NCI-H146 (cell line): ENCODE measurements around the gene RNU1-4.
"Not testable (repeated sequence)": the region's sequence is repeated elsewhere in the genome, so short reads cannot be mapped to it uniquely, and the experiment has no call there.

Source experiments
- DNase-seq: peaks from one replicate; lab custom pipeline; 2025; lab: John Stamatoyannopoulos, UW

RNU1-4 gene

DNA sequence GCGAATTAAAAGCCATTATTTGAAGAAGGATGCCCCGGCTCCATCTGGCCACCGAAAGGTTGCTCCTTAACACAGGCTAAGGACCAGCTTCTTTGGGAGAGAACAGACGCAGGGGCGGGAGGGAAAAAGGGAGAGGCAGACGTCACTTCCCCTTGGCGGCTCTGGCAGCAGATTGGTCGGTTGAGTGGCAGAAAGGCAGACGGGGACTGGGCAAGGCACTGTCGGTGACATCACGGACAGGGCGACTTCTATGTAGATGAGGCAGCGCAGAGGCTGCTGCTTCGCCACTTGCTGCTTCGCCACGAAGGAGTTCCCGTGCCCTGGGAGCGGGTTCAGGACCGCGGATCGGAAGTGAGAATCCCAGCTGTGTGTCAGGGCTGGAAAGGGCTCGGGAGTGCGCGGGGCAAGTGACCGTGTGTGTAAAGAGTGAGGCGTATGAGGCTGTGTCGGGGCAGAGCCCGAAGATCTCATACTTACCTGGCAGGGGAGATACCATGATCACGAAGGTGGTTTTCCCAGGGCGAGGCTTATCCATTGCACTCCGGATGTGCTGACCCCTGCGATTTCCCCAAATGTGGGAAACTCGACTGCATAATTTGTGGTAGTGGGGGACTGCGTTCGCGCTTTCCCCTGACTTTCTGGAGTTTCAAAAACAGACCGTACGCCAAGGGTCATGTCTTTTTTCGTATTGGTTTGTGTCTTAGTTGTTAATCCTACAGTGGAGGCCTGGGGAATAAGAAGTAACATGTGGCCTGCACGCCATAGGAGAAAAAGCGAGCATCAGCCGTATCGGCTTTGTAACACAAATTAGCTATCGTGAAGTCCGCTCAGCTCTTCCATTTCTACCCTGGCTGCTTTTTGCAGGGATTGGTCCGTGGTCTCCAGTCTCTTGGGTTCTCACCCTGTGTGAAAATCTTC is at the start of gene RNU1-4:
Gene RNU1-4, plus strand, starts transcription at position 470 of the 918 bp plus-strand sequence.
- not testable (repeated sequence) for DNase-seq

DNA sequence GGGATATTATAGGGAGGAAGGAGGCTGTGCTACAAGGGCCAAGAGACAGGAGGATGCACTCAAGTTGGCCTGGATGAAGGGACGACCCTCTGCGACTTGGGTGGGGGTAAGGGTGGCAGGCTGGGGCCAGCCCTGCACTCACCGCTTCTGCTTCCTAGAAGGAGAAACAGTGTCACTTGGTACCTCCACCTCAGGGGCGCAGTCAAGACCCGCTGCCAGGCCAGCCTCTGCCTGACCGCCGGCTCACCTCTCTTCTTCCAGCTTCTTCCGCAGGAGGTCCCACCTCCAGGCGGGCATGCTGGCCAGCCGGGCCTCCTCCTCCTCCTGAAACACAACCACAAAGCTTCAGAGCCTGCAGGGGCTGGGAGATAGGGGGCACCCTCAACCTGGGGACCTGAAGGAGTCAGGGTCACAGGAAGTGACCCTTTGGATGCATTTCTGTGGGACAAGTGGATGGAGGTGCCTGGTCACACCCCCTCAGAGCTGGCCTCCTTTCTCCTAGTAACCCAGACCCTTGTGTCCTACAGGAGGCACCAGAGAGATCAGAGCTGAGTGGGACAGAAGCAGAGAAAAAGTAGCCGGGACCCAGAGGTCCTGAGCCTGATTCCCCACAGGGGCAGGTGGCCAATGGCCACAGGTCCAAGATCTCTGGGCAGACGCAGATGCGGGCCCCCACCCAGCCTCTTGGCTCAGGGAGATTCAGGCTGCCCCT is 49.2 kb upstream of the RNU1-4 start:
- not testable (repeated sequence) for DNase-seq

DNA sequence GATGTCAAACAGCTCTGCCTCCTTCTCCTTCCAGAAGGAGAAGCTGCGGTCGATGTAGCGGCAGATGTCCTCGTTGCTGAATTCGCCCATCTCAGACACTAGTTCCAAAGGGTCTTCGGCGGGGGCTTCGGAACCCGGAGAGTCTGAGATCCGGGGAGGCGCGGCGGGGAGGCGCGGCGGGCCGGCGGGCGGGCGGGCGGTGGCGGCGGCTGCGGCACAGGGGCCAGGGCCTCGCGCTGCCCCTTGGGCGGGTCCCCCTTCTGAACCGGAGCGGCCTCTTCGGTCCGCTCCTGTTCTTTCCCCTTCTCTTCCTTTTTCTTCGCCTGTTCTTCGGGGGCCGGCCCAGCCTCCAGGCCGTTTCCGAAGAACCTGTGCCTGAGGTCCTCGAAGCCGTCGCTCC is 48.0 kb upstream of the RNU1-4 start:
- DNase-seq = not testable (repeated sequence)

DNA sequence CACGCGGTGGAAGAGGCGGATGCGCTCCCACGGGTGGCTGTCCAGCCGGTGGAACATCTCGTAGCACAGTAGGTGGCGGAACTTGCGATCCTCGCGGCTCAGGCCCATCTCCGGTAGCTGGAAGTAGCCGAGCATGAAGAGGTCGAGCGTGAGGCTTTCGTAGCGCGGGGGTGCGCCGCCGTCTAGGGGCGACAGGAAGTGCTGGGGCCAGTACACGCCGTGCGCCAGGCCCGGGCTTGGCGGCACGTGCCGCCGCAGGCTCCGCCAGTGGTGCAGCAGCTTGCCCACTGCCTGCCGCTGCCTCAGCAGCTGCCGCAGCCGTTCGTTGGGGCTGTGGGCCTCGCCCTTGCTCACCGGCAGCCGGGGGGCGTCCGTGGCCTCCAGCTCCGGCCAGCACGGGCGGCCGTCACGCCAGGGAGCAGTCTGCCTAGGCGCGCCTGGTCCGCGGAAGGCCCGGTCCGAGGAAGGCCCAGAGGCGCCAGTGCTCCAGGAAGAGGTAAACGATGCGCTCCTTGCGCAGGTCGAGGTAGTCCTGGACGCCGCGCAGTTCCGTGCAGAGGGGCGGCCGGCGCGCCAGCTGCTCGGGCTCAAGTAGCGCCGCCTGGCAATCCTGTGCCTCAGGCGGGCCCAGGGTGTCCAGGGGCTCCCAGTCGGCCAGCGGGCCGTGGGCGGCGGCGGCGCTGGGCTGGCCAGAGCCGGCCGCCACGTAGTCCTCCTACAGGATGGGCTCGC is 47.4 kb upstream of the RNU1-4 start:
- DNase-seq = not testable (repeated sequence)

DNA sequence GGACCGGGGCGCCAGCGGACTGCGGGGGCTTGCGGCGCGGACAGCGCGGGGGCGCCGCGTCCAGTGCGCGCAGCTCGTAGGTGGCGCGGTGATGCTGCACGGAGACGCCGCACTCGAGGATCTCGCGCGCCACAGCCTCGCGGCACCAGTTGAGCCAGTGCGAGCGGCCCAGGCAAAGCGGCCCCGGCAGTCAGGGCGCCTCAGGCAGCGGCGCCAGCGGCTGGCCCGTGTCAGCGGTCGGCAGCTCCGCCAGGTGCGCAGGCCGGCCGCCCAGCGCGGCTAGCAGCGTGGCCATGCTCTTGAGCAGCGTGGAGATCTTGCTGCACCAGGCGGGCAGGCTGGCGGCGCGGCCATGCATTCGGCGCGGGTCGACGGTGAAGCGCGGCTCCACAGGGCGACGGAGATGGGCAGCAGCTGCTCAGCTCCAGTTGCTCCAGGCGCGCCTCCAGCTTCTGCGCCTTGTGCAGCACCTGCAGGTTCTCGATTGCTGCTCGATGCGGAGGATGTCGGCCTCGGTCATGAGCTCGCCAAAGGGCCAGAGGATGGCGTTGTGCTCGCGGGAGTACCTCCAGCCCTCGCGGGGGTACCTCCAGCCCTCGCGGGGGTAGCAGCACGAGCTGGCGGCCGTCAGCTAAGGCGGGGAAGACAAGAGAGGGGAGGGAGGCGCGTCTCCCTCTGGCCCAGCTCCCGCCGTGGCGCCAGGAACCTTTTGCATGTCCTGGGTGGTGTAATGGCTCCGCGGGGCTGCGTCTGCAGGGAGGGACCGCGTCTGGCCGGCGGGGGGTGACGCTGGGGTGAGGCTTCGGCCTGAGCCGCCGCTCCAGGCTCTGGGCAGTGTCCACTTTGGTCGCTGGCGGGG is 46.6 kb upstream of the RNU1-4 start:
- DNase-seq = not testable (repeated sequence)

DNA sequence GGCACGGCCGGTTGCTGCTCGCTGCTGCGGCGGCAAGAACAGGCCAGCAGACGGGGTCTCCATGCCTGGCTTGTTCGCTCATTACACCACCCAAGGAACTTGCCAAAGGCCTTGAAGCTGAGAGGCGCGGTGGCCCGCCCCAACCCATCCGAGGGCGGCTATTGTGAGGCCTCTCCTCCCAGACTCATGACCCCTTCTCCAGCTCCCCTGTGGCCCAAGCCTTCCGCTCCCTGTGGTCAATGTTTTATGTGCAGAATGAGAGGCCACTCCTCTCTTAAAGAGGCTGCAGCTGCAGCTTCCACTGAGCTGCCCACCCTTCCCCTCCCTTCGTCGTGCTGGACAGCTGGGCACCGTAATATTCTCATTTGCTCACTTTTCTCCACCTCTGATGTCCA is 46.0 kb upstream of the RNU1-4 start:
- DNase-seq = not testable (repeated sequence)

DNA sequence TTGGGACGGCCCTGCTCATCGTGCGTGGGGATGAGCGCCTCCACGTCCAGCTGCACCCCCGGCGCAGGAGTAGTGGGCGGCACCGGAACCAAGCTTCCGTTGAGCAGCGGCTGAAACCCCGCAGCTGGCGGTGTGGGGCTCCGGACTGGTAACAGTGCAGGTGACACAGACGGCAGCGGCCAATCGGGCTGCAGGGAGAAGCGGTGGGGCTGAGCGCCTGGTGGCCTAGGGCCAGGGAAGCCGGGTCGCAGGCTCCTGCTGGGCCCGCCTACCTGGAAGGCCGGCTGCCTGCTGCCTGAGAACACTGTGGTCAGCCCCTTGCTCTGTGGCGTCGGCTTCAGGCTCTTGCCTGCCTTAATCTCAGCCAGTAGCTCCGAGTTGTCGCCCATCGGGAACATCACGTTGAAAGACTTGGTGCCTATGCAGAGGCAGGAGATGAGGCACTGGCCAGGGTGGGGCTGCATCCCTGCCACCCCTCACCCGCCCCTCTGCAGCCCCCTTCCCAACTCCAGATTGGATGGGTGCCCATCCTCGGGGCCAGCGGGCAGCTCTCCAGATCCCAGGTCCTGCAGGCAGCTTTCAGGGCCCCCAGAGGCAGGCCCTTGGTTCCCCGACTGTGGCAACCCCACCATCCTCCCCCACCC is 43.7 kb upstream of the RNU1-4 start:
- DNase-seq = not testable (repeated sequence)

DNA sequence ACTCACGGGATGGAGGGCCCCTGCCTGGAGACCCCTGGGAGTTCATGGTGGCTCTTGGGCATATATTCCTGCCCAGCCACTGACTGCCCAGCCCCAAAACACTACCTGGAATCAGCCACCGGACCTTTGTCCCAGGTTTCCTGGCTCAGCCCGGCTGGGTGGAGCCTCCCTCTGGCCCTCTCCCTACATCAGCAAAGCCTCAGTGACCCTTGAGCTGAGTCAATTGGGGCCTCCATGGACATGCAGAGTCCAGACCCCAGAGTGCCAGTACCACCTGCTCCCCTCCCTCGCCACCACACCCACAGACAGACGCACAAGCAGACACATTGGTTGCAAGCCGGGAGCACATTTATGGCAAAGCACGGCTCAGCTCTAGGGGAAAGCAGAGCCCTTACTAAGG is 43.2 kb upstream of the RNU1-4 start:
- not testable (repeated sequence) for DNase-seq

DNA sequence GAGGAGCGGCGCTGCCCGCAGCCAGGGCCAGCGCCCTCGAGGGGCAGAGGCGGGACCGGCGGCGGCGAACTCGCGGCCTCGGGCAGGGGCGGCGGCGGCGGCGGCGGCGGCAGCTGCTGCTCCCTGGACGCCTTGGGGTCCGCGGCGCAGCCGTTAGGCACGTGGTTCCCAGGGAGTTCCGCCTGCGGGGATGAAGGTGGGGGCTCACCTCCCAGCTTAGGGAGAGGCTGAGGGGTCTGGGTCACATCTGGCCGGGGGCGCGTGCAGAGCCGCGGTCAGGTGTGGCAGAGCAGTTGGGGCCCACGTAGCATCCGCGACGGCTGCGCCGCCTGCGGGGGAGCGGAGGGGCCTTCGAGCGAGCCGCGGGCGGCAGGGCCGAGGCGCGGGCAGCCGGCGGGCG is 40.9 kb upstream of the RNU1-4 start:
- not testable (repeated sequence) for DNase-seq

DNA sequence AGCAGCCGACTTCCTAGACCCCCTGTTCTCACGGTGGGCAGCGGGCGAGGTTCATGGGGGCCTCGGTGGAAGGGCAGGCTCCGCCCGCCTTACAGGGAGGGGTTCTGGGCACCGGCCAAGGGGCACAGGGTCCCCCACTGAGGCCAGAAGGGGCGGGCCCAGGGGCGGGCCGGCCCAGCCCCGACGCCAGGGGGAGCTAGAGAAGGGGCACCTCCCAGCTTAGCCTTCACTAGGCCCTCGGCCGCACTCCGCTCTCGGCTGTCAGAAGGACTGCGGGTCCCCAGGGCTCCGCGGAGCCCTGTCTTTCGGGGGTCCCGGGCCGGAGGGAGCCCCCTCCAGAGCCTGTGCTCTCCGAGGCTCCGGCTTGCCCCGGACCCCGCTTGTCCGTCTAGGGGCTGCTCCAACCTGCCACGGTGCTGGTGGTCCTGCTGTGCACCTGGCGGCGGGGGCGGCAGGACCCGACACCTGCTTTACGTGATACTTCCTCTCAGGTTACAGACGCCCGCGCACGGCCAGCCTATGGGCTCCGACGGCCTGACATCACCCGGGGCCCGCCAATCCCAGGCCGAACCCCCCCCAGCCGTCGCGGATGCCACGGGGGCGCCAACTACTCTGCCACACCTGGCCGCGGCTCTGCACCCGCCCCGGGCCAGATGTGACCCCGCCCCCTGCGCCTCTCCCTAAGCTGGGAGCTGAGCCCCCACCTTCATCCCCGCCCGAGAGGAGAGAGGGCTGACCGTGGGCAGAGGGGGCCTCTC is 40.0 kb upstream of the RNU1-4 start:
- not testable (repeated sequence) for DNase-seq

DNA sequence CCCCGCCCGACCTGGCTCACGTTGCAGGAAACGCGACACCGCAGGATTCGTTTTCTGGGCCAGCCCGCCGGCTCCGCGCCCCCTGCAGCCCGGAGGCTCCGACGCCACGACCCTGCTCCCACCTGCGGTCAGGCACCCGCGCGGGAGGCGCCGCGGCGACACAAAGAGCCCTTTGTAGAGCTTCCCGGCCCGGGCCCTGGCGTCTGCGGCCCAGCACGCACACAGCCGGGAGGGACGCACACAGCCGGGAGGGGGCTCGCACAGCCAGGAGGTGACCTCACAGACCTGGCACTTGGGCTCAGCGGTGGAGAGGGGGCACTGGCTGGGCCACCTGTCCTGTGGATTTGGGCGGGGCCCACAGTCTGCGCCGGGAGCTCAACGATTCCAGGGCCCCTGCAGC is 39.1 kb upstream of the RNU1-4 start:
- not testable (repeated sequence) for DNase-seq

DNA sequence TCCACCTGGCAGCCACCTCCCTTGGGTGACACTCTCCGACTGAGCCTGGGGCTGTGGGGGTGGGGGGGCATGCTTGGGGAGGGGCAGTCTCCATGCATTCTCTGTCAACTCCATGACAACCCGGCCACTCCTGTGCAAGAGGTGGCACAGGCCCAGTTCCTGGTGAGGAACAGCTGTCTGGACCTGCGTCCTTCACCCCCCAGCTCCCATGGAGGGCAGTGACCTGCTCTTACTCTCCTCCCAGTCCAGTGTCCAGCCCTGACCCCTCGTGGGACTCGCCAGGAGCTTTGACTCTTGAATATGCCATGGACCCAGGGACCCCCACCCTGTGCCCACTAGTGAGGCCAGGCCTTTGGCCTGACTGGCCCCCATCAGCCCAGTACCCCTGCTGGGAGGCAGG is 38.0 kb upstream of the RNU1-4 start:
- DNase-seq = not testable (repeated sequence)

DNA sequence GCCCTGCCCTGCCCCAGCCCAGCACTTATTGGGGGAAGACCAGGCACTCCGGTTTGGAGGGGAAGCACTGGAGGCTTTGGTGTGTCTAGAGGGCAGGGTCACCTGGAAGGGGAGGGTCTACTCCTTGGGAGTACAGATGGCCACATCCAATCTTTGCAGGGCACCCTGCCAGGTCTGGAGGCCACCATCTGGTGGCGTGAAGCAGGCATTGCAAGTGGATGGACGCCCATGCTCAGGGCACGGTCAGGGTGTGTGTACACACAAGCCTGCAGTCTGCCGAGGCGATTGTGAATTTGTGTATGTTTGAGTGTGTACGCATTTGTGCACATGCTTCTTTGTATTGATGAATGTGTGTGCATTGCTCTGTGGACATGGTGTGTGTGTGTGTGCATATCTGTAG is 37.2 kb upstream of the RNU1-4 start:
- DNase-seq = not testable (repeated sequence)

DNA sequence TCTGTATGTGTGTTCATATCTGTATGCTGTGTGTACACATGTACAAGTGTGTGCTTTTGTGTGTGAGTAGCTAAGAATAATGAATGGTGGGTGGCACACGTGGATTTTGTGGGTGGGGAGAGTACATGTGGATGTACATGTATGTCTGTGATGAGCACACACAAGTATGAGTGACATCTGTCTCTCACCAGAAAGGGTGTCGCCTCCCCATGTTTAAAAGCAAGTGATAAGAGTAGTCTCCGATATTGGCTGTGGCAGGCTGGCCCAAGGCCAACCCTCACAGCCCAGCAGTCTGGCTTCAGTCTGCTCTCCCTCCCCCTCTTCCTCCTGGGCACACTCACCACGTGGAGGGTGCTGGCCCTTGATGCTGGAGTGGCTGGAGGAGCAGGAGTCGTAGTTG is 36.7 kb upstream of the RNU1-4 start:
- DNase-seq = not testable (repeated sequence)

DNA sequence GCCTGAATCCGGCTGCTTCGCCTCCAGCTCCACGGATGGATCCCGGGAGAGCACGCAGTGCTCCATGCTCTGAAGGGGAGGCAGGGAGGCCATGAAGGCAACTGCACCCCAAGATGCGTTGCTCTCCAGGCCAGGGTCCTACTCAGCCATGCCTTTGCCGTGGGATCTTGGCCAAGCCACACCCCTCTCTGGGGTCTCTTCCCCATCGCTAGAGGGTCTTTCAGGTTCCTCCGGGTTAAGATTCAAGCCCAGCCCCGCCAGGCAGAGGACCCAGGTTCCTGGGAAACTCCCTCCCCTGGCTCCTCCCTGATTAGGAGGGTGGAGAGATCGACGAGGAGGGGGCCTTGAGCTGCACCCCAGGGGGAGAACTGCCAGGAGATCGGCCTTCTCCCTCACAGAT is 36.2 kb upstream of the RNU1-4 start:
- not testable (repeated sequence) for DNase-seq

DNA sequence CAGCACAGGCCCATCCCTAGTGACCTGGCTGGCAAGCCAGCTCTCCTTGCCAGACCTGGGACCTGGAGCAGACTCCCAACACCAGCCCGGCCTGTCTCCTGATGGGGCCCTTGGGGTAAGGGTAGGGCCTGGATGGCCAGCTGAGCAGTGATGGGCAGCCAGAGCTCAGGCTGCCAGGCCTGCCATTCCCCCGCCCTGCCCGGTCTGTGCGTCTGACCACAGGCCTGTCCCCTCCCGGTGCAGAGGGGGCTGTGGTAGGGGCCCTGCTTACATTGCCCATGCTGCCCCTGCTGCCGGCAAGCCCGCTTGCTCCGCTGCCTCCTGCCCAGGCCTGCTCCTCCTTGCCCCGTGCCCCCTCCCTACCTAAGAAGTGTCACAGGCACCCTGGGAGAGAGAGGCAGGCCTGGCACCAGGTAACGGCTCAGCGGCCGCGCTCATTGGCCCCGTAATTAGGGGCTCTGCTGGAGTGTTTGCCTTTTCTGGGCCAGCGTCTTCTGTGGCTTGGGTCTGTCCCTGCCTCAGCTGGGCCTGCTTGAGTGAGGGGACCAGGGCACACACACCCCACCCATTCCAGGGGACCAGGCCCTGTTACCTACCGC is 35.7 kb upstream of the RNU1-4 start:
- DNase-seq = not testable (repeated sequence)

DNA sequence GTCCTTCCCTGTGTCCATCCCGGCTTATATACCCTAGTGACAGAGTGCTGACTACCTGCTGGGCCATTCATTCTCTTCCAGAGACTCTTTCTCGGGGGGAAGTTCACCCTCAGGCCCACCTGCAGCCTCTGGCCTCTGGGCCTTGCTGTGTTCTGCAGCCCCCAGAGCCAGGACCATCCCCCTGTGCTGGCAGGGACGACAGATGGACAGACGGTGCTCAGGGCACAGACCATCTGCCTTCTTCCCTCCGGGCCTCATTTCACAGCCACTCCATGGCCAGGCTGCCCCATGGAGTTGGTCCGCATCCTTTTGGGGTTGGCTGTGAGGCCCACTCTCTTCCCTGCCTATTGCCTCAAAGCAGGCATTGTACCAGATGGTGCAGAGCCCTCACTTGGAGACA is 34.0 kb upstream of the RNU1-4 start:
- DNase-seq = not testable (repeated sequence)

DNA sequence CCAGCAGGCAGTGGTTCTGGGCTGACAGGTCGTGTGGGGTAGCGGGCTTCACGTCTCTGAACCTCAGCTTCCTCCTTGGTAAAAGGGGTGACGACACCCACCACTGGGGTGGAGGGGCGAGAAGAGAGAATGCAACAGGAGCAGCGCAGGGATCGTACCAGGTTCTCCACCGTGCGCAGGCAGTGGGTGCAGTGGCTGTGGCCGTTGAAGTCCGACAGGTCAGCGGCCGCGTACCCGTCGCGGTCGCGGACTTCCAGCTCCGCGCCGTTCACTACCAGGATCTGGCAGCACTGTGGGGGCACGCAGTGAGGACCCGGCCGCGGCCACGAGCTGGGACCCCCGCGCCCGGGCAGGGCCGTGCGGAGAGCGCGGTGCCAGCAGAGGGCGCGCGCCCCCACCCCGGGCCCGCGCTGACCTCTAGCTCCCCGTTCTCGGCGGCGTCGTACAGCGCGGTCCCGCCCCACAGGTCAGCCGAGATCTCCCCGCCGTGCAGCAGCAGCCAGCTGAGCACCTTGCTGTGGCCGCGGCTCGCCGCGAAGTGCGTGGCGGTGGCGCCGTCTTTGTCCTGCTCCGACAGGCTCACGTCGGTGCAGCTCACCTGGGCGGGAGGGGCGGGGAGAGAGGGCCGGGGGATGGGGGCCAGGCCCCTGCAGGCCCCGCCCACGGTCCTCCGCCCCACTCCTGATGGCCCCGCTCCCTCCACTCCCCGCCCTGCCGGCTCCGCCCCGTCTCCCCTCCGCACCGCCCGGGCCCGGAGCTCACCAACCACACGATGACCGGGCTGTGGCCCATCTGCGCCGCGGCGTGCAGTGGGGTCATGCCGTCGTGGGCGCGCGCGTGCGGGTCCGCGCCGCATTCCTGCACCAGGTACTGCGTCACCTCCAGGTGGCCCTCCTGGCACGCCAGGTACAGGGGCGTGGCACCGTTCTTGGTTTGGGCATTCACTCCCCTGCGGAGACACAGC is 32.9 kb upstream of the RNU1-4 start:
- not testable (repeated sequence) for DNase-seq
